ENCODE measurements around the gene SCAI. TPM values are rescaled to one million over a fixed set of nuclear protein-coding genes. Genes with fewer than 3 reads are reported as not detected.

Gene SCAI
- total RNA-seq, 1 experiment from 2014 or later = 15.5 TPM

GRCh38 chr9:125160750-125161149 lies 17.4 kb upstream of the SCAI start:
- Histone ChIP-seq H3K56ac (ENCODE audit: insufficient read length, low read depth, low read length) (no peak overlapping the region), H2BK120ac (ENCODE audit: low read depth, low read length, poor library complexity, severe bottlenecking) (no peak overlapping the region), H3K27ac (ENCODE audit: insufficient read length, low read depth, low read length) (no peak overlapping the region), H2BK12ac (ENCODE audit: insufficient read length, low read depth, low read length) (no peak overlapping the region), H3K4ac (ENCODE audit: low read depth, low read length) (no peak overlapping the region), H2AK5ac (ENCODE audit: insufficient read length, low read length) (no peak overlapping the region), H3K4me2 (ENCODE audit: insufficient read depth, insufficient read length, low read length) (no peak overlapping the region), H4K5ac (ENCODE audit: insufficient read length, low read depth, low read length) (no peak overlapping the region), H2BK20ac (ENCODE audit: low read depth, low read length, poor library complexity, severe bottlenecking) (no peak overlapping the region), H3K27me3 (ENCODE audit: insufficient read depth, low read length) (no peaks in the 10 kb centered on the region), H3K79me2 (ENCODE audit: insufficient read depth, low read length) (no peaks in the 10 kb centered on the region), H2AFZ (ENCODE audit: low read length) (no peak overlapping the region), H4K91ac (ENCODE audit: insufficient read length, low read depth, low read length) (no peak overlapping the region), H3K9ac (ENCODE audit: extremely low read depth, insufficient read length, low read length) (no peak overlapping the region), H4K8ac (replicated peaks; ENCODE audit: insufficient read length, low read depth, low read length) (no peak overlapping the region), H3T11ph (ENCODE audit: low read length) (no peak overlapping the region), H3K18ac (ENCODE audit: insufficient read length, low read depth, low read length) (no peak overlapping the region), H3K4me1 (ENCODE audit: insufficient read depth, low read length) (no peaks in the 10 kb centered on the region), H3K23me2 (ENCODE audit: insufficient read length, low read depth, low read length, poor library complexity, severe bottlenecking) (no peaks in the 10 kb centered on the region), H3K14ac (ENCODE audit: insufficient read depth, low read length) (no peak overlapping the region), H3K23ac (ENCODE audit: insufficient read length, low read depth, low read length) (no peak overlapping the region), H2BK15ac (ENCODE audit: low read depth, low read length) (no peak overlapping the region), H2BK5ac (ENCODE audit: insufficient read length, low read length) (no peak overlapping the region), H3K79me1 (ENCODE audit: insufficient read depth, low read depth, low read length, poor library complexity, severe bottlenecking) (no peaks in the 10 kb centered on the region), H3K9me3 (ENCODE audit: control insufficient read depth, low read depth, low read length) (no peaks in the 10 kb centered on the region), H4K20me1 (ENCODE audit: control insufficient read depth, insufficient read depth, insufficient read length) (no peaks in the 10 kb centered on the region)
- Mint-ChIP-seq H3K4me1 (no peaks in the 10 kb centered on the region), H3K36me3 (ENCODE audit: insufficient read depth in 1 of 3, low read depth in 3 of 3) (peaks cover 2 to 18% (median 10%) of the 10 kb centered on the region in 3 experiments; a peak in 5 of 7 replicates), H3K9me3 (no peaks in the 10 kb centered on the region), H3K27me3 (ENCODE audit: low read depth) (no peaks in the 10 kb centered on the region), H3K4me3 (no peak overlapping the region), H3K27ac (no peak overlapping the region)
- no peak for DNase-seq
- TF ChIP-seq CTCF (conservative IDR thresholded peaks at IDR 0.05) = no peak

Measured in H9 (cell line).